ENCODE measurements around the gene EHMT1.

DNA sequence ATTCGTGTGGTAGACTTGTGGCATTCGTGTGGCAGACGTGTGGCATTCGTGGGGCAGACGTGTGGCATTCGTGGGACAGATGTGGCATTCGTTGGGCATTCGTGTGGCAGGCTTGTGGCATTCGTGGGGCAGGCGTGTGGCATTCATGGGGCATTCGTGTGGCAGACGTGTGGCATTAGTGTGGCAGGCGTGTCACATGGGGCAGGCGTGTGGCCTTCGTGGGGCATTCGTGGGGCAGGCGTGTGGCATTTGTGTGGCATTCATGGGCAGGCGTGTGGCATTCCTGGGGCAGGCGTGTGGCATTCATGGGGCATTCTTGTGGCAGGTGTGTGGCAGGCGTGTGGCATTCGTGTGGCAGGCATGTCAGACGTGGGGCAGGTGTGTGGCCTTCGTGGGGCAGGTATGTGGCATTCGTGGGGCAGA lies 106.0 kb downstream of the EHMT1 start:
- no peak for TF ChIP-seq RNF2 (IDR thresholded peaks at IDR 0.05; ENCODE audit: borderline replicate concordance, low read depth)
- no peak for TF ChIP-seq MYC (IDR thresholded peaks at IDR 0.05; ENCODE audit: borderline replicate concordance, low read length)
- TF ChIP-seq, protein P1, sequence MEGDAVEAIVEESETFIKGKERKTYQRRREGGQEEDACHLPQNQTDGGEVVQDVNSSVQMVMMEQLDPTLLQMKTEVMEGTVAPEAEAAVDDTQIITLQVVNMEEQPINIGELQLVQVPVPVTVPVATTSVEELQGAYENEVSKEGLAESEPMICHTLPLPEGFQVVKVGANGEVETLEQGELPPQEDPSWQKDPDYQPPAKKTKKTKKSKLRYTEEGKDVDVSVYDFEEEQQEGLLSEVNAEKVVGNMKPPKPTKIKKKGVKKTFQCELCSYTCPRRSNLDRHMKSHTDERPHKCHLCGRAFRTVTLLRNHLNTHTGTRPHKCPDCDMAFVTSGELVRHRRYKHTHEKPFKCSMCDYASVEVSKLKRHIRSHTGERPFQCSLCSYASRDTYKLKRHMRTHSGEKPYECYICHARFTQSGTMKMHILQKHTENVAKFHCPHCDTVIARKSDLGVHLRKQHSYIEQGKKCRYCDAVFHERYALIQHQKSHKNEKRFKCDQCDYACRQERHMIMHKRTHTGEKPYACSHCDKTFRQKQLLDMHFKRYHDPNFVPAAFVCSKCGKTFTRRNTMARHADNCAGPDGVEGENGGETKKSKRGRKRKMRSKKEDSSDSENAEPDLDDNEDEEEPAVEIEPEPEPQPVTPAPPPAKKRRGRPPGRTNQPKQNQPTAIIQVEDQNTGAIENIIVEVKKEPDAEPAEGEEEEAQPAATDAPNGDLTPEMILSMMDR (IDR thresholded peaks at IDR 0.05) = no peak
- no peak for TF ChIP-seq MAX (IDR thresholded peaks at IDR 0.05)
- no peak for TF ChIP-seq POLR2A (IDR thresholded peaks at IDR 0.05; ENCODE audit: low read length)
- TF ChIP-seq RFX5 (IDR thresholded peaks at IDR 0.05) = no peak
- no peak for TF ChIP-seq EP300 (IDR thresholded peaks at IDR 0.05)
- TF ChIP-seq, protein P2, sequence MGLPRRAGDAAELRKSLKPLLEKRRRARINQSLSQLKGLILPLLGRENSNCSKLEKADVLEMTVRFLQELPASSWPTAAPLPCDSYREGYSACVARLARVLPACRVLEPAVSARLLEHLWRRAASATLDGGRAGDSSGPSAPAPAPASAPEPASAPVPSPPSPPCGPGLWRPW (IDR thresholded peaks at IDR 0.05) = no peak
- no peak for TF ChIP-seq FOSL2 (IDR thresholded peaks at IDR 0.05)
- TF ChIP-seq FOSL2 (CRISPR knock-in tag; IDR thresholded peaks at IDR 0.05) = no peak
- TF ChIP-seq, protein P3, sequence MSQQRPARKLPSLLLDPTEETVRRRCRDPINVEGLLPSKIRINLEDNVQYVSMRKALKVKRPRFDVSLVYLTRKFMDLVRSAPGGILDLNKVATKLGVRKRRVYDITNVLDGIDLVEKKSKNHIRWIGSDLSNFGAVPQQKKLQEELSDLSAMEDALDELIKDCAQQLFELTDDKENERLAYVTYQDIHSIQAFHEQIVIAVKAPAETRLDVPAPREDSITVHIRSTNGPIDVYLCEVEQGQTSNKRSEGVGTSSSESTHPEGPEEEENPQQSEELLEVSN (IDR thresholded peaks at IDR 0.05; ENCODE audit: borderline replicate concordance, low read depth) = no peak
- no peak for TF ChIP-seq CHD4 (IDR thresholded peaks at IDR 0.05; ENCODE audit: borderline replicate concordance)
- no peak for TF ChIP-seq ZC3H11A (IDR thresholded peaks at IDR 0.05)
- no peak for TF ChIP-seq CEBPB (IDR thresholded peaks at IDR 0.05)
- no peak for TF ChIP-seq CHD2 (IDR thresholded peaks at IDR 0.05; ENCODE audit: low read length, partially characterized antibody)

All from A549 (cell line).